Endothelial cell of umbilical vein (primary cell): Measurements from ENCODE around the gene OAS3.

Experiments used
- CTCF ChIP-seq, 2 donors: IDR thresholded peaks; 1 replicate in 1 of 2; 2 replicates in 1 of 2; pipeline ENCODE4 v1.5.1; 2011; ENCODE audit warnings: low read length in 2 of 2, mild to moderate bottlenecking in 2 of 2, moderate library complexity in 2 of 2, control low read depth in 1 of 2, inconsistent platforms in 1 of 2, low read depth in 1 of 2; ENCODE audit not compliant: insufficient read depth in 1 of 2; ENCODE audit errors: extremely low read depth in 1 of 2
- EZH2 ChIP-seq: IDR thresholded peaks from 2 replicates; pipeline ENCODE4 v1.6.1; 2012; ENCODE audit warnings: borderline replicate concordance, low read depth, mild to moderate bottlenecking, moderate library complexity, low read length, inconsistent platforms; ENCODE audit not compliant: severe bottlenecking
- POLR2A ChIP-seq: IDR thresholded peaks from 2 replicates; pipeline ENCODE4 v1.6.1; 2012; ENCODE audit warnings: low read depth, mild to moderate bottlenecking, control low read depth, low read length

GRCh38 chr12:112988224-112988623, 50.0 kb downstream of the OAS3 start:
- no peak for TF ChIP-seq POLR2A
- TF ChIP-seq CTCF (IDR thresholded peaks at IDR 0.05; ENCODE audit: extremely low read depth in 1 of 2, insufficient read depth in 1 of 2, low read depth in 1 of 2, low read length in 2 of 2) = no peak
- no peak for TF ChIP-seq EZH2
